Stimulated activated CD8-positive, alpha-beta memory T cell treated with anti-CD3 and anti-CD28 coated beads, Interleukin-2, amount 100 ng/mL, for 48 hours (primary cell): ENCODE measurements around the gene MEGF10.

ENCODE experiments used
- DNase-seq, 2 donors: peaks; one replicate each; pipeline ENCODE4 v3.0.0-alpha.2; 2020; ENCODE audit warnings: low read depth in 2 of 2

MEGF10 gene

DNA sequence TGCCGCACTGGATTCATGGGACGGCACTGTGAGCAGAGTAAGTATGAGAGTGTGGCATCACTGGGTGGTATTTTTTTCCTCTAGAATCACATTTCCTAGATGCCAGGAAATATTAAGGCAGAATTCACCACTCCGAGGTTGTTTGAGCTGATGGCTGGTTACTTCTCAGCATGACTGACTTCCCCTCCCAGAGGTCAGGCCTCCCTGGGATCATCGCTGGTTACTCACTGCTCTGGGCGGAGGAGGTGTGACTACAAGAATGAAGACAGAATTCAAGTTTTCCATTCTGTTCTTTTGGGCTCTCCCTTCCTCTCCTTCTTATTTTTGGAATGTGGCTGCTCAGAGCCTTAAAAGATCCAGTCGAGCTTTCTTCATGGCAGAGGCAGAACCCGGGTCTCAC, 150.2 kb downstream of the MEGF10 start:
- DNase-seq, result no peak

DNA sequence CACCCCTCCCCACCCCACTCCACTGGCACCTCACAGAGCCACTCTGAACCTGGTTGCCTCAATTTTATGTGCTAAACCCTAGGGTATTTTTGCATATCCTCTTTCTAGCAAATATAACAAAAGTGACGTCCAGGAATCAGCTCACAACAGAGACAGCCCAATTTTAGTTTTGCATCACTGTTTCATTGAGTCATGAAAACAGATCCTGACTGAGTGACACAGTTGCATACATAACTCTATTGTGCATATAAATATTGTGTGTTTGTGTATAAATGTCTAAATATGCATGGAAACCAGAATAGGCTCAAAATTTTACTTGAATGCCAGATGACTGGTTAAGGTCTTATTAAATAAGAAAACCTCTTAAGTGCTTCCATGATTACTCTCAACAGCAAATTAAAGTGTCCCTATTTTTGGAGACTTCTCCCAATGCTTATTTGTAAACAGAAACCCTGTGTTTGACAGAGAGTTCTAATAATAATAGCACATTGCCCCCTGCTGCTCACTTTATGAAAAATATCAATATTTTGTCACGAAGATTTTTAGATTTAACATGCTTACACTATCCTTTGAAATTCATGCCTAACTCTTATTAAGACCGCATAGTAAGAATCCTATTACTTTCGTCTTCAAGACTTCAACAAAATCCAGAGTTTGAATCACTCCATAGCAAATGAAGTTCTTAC, 151.3 kb downstream of the MEGF10 start:
- no peak for DNase-seq

DNA sequence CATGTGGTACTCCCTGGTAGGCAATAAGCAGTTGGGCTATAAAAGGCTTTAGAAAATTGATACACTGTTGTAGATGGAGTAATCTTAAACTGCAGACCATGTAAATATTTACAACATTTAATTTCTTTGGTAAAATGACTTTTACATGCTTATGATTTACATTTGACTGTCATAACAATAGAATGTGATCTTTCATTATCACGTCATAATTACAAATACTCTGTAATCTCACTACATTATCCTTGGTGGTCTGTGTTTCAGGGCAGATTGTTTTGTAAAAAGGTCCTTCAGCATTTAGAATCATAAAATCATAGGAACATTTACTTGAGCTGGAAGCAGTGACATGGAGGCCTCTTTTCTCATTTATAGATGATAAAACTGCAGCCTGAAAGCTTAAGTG, 153.6 kb downstream of the MEGF10 start:
- no peak for DNase-seq

DNA sequence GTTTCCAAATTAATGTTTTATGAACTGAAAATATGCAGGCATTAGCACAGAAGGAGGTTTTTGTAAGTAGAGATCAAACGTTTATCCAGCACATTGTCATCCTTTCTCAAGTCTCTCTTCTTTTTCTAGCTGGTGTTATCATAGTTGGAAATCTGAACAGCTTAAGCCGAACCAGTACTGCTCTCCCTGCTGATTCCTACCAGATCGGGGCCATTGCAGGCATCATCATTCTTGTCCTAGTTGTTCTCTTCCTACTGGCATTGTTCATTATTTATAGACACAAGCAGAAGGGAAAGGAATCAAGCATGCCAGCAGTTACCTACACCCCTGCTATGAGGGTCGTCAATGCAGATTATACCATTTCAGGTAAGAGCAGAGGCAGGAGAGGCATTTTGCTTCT, 154.7 kb downstream of the MEGF10 start:
- no peak for DNase-seq

DNA sequence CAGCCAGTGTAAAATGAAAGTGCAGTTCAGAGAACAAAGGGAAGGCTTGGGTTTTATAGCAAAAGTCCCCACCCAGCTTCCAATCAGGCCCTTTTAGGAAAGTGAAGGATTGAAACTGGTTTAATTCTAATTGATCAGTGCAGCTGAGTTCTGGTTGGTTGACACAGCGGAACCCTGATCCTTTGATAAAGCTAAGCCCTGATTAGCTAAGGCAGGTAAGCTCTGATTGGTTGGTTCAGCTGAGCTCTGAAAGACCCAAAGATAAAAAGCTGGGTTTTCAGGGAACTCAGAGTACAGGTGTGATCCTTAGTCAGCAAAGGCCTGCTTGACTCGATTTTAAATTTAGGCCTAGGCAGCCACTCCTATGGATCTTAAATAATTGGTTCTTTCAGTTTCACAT, 156.0 kb downstream of the MEGF10 start:
- no peak for DNase-seq

DNA sequence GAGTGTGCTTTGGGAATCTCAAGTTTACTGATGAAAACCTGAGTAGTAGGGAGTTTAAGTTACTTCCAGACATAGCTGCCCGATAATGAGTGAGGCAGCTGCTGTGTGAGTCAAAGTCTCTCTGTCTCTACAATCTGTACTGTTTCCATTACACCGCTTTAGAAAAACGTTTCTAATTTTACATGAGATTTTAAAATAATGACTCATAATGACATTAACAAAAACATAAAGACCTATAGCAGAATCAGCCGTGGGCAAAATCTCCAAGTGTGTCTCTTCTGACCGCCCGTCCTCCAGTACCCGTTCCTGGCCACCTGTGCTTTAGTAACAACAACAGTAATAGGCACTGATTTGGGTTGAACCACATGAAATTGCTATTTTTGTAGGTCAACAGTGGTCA, 157.2 kb downstream of the MEGF10 start:
- no peak for DNase-seq

DNA sequence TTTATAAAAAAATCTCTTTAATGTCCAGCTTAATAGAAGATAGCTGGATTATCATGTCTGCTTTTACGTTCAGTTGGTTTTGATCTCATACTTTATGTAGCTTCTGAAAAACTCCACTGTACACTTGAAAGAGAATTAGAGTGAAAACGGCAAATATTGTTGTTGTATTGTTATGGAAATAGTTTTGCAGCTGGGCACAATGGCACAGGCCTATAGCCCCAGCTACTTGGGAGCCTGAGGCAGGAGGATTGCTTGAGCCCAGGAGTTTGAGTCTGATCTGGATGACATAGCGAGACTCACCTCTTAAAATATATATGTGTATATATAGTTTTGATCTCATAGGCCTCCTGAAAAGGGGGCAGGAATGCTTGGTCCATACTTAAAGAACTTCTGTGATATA, 159.4 kb downstream of the MEGF10 start:
- no peak for DNase-seq

DNA sequence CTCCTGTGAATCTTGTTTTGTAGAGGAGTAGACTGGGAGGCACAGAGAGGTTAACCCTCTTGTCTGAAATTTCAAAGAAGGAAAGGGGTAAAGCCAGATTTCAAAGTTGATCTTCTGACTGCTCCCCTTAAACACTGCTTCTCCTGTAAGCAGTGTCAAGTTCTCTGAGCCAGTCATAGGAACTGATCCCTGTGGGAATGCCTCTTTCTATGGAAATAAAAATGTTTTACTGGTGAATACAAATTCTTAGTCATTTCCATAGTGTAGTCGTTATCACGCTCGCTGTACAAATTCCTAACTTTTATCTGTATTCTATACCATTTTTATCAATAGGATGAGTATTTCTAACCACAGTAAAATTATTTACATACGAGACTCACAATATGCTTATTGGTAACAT, 160.5 kb downstream of the MEGF10 start:
- no peak for DNase-seq

DNA sequence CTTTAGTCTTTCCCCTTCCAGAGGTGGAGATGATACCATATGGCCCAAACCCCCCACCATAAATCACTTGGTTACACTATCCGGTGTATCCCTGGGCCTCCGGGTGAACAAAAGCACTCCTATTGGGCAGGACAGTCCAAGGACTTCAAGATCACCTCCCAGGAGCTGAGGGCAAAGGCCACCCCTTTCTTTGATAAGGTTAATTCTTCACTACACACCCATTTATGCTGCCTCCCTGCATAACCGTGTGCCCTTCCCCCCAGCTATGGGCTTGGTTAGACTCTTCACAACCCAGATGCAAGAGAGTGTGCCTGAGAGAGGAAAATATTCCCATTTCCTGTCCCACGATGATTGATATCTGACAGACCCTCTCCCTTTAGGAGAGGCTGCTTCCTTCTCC, 162.0 kb downstream of the MEGF10 start:
- no peak for DNase-seq

DNA sequence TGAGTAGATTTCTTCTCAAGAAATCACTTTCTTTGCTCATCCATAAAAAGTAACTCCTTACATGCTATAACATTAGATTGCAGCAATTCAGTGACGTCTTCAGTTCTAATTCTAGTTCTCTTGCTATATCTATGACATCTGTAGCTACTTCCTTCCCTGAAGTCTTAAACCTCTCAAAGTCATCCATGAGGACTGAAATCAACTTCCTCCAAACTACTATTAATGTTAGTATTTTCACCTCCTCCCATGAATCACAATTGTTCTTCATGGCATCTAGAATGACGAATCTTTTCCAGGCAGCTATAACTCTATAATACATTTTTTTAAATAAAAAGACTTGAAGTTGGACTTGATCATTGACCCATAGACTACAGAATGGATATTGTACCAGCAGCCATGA, 180.6 kb downstream of the MEGF10 start:
- no peak for DNase-seq

DNA sequence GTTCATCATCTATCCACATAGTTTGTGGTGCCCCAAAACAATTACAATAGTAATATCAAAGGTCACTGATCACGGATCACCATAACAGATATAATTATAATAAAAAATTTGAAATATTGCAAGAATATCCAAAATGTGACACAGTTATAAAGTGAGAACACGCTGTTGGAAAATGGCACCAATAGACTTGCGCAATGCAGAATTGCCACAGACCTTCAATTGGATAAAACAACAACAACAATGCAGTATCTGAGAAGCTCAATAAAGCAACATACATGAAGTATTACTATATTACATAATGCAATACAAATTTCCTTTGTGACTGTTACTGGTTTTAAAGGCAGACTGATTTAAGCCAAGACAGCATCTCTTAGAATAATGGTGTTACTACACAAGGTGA, 182.1 kb downstream of the MEGF10 start:
- no peak for DNase-seq

DNA sequence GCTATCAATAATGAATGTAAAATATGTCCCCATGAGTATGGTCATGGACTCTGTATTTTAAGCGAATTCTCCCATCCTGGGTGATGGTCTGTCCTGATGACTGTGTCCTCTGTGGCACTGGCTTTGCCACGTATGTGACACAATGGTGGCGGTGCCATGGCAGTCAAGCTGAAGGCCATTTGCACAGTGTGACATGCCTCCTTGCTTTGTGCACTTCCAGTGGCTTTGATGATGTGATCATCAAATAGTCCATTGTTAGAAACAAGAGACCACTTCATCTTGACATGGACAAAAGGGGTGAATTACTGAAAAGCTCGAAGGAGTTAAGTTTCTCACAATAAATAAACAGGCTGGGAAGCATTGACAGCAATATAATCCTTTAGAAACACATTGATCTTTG, 195.9 kb downstream of the MEGF10 start:
- DNase-seq, result no peak

DNA sequence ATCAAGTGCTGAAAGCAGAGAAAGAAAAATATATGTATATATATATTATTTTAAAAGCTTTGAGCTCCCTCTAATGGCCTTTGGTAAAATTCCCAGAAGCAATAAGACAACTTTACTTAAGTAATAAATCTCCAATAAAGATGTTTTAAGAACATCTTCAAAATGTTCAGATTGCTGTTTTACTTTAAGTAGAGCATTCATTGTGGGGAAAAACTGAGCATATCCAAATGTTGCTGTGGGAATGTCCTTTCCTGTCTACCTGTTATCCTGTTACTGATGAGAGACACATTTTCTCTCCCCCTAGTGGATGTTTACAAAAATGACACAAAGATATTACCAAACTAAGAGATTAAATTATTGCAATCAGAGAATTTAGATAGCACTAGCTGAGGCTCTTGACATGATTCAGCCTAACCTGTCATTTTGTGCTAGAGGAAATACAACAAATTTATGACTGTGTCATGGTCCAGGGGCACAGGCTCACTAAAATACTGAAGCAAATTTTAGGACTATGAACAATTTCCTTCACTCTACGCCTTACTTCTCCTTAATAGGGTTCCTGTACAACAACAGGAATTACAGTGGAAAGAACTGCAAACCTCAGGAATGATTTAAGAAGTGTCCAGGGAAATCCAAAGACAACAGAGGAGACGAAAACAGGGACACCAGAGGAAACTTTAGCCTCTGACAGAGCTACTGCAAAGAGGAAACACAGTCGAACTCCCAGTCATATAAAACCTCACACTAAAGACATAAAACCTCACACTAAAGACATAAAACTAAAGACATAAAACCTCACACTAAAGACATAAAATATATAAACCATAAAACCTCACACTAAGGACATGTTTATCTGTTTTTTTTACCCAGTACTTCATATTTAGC, 202.5 kb downstream of the MEGF10 start:
- no peak for DNase-seq

DNA sequence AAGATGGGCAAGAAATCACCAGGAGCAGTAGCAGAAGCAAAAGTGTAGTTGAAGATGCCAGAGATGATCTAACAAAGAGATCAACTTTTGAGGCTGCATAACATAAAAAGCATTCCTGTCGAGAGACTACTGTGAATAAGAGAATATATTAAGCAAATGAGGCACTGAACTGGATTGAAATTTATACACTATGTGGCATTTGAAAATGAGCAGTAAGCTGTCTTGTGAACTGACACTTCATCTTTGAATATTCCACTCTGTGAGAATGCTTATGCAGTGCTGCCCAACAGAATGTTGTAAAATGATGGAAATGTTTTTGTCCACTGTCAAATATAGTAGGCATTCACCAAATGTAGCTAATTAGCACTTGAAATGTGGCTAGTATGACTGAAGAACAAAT, 208.0 kb downstream of the MEGF10 start:
- no peak for DNase-seq

DNA sequence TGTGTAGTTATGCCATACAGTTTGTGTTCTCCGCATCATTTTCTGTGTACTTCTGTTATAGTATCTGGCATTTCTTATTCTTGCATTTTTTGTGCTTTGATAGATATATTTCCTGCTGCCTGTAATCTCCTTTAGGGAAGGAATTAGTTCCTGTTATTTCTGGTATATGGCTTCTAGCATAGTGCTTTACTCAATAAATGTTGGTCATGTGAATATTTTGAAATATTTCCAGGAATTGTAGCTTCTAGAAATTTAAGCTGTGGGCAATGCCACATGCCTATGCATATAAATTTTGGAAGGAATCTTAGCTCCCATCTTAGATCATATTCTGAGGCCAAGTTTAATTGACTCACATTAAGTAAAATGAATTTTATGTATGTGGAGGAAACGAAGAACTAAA, 215.3 kb downstream of the MEGF10 start:
- no peak for DNase-seq

DNA sequence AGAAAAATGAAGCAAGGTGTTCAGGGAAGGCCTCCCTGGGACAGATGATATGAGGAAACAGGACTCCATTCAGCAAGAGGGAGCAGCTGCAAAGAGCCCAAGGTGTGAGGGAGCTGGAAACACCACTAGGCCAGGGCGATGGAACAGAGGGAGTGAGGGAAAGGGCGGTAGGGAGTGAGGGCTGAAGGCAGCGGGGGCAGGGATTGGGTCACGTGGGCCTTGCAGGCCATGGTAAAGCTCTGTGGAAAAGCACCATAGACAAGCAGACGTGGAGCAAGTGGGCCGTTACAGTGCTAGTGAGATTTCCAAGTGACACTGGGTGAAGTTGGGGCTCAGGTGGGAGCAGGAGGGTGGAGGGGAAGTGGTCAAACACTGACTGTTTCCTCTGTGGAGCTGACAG, 216.0 kb downstream of the MEGF10 start:
- DNase-seq, result no peak

DNA sequence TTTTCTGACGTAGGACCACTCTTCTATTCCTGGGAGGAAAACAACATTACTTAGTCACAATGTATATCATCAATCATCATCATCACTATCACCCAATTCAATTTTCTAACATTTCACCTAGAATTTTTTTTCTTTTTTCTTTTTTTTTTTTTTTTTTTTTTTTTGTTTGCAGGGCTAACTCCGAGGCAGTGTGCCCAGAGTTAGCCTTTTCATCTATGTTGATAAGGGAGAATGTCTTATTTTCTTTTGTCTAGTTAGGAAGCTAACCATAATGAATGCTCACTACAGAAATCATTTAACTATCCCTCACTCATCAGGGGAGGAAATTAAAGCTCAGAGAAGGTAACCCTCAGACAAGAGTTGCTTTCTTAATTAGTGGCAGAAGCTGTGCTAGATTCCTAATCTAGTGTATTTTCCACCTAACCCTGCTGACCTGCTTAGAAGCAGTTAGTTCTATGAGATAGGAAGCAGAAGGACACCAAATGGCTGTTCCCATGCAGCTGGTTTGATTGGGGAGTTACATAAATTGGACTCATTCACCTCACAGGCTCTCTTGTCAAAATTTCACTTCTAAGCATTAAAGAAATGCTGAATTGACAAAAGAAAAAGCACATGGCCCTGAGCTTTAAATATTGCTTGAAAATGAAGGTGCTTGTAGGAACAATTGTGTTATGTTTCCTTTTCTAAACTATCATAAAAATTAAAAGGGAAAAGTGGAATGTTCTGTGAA, 218.2 kb downstream of the MEGF10 start:
- DNase-seq, result no peak
